CD4-positive, alpha-beta T cell treated with Interleukin-6 for 4 hours (primary cell): Measurements from ENCODE around the gene PPP1R9B.

Experiments
- DNase-seq: peaks from one replicate; pipeline ENCODE4 v3.0.0-alpha.2; 2020; ENCODE audit warnings: mixed read lengths

PPP1R9B gene

GRCh38 chr17:50171371-50172071, 21.0 kb upstream of the PPP1R9B start:
- DNase-seq, result no peak

- DNase-seq, result no peak
Measured at GRCh38 chr17:50170662-50171370, 20.3 kb upstream of the PPP1R9B start.

DNA sequence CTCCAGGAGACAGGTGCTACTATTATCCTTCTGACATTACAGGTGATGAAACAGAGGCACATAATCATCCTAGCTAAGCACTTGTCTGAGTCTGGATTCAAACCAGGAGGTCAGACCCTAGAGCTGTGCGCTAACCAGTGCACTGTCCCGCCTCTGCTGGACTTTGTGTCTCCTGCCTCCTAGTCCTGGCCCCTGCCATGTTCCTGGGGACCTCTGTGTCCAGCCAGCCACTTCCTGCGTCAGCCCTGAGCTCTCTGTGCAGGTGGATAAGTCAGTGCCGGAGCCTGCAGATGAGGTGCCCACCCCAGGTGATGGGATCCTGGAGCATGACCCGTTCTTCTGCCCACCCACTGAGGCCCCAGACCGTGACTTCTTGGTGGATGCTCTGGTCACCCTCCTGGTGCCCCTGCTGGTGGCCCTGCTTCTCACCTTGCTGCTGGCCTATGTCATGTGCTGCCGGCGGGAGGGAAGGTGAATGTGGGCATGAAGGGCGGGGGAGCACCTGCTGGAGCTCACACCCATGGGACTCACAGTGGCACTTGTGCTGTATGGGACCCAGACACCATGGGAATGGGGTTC, 19.5 kb upstream of the PPP1R9B start:
- no peak for DNase-seq

GRCh38 chr17:50169121-50169764, 18.8 kb upstream of the PPP1R9B start:
- peak; percentile 68 for DNase-seq

GRCh38 chr17:50168319-50168718, 17.8 kb upstream of the PPP1R9B start:
- no peak for DNase-seq

DNA sequence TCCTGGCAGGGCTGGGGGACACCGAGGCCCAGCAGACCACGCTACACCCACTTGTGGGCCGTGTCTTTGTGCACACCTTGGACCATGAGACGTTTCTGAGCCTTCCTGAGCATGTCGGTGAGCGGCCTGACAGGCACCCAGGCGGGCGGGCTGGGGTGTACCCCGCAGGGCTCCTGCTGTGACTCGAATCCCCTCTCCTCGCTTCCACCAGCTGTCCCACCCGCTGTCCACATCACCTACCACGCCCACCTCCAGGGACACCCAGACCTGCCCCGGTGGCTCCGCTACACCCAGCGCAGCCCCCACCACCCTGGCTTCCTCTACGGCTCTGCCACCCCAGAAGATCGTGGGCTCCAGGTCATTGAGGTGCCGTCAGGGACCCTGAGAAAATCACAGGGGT, 16.9 kb upstream of the PPP1R9B start:
- no peak for DNase-seq

GRCh38 chr17:50166518-50167181, 16.2 kb upstream of the PPP1R9B start:
- DNase-seq, result no peak

DNA sequence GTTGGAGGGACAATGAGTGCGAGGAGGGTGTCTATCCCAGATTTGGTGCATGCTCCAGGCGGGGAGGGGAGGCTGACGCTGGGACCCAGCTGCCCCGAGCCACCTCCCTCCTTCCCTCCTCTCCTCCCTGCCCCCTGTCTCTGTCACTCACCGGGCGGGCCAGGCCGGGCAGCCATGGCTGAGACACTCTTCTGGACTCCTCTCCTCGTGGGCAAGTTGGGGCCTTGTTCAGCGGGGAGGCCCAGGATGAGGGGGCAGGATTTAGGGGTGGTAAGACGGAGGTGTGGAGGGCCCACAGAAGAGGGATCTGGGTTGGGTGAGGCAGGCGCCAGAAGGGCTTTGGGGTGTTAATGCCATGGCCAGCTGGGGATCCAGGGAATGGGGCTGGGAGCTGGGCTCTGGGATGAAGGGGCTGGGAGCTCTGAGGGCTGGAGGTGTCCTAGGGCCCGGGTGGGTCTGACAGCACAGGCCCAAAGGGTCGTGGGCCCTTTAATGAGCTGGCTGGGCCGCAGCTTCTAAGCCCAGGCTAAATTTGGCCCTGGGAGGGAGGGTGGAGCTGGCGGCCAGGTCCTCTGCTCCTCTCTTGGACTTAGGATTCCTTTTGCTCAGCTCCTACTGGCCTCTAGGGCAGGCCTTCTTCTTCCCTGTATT, 15.5 kb upstream of the PPP1R9B start, which contains the start of gene SGCA:
SGCA (plus strand) TSS at position 139 of the 651 bp plus-strand sequence; CDS start at position 175, 36 bp downstream.
- DNase-seq, result no peak

DNA sequence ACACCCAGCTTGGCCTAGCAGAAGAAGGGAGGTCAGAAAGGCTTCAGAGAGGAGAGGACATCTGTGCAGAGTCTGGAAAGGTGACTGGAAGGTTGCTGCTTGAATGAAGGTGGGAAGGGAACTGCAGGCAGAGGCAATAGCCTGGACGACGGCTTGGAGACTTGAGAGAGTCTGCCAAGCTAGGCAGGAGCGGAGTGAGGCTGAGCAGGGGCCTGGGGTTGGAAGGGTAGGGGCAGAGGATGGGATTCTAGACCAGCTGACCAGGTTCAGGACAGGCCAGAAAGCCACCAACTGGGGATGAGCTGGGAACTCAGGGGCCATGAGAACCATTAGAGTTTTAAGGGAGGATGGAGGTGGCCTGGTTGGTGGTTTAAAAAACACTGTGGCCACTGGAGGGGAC, 15.0 kb upstream of the PPP1R9B start:
- no peak for DNase-seq

- DNase-seq, result no peak
Measured at GRCh38 chr17:50165066-50165465, 14.6 kb upstream of the PPP1R9B start.

DNA sequence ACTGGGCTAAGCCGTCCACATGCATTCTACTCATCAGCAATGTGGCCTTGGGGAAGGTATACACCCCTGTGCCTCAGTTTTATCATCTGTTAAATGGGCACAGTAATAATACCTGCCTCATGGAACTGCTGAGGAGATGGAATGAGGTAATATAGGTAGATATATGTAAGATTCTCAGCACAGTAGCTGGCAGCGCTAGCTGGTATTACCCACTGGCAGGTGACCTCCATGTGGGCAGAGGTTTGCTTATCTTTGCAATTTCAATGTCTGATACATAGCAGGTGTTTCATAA, 14.2 kb upstream of the PPP1R9B start:
- DNase-seq, result no peak

DNA sequence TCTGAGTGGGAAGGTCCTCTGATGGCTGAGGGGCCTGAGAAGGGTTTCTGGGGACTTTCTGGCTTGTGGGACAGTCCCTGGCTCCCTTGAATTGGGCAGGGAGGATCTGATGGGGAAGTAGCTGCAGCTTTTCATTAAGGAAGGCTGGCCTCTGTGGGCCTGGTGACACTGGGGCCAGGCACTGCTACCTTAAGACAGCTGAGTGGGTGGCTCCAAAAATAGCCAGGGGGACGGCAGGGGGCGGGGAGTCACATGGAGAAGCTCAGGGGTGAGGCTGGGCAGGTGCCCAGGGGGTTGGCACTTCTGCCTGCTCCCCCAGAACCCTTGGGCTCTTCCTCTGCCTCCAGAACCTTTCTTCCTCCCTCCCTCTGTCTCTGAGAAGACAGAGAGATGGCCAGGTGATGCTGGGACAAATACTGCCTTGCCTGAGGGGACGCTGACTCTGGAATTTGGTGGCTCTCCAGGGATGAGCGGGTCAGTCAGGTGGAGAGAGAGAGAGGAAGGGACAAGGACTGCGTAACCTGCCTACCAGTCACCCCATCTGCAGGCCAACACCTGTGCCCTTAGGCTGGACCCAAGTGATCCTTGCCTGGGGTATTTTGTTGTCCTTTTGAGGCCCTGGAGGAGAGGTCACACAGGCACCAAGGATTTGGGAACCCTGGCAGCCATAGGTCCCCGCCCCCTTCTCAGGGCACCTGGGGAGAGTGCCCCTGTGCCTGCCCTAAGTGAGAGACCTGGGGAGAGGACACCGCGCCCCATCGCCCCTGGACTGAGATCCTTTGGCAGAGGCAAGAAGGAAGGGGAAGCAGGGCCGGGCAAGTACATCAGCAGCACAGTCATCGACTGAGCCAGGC, 13.6 kb upstream of the PPP1R9B start:
- no peak for DNase-seq

GRCh38 chr17:50162466-50163254, 12.2 kb upstream of the PPP1R9B start:
- no peak for DNase-seq

- no peak for DNase-seq
Measured at GRCh38 chr17:50161911-50162288, 11.4 kb upstream of the PPP1R9B start.

- DNase-seq, result peak; percentile 95
Measured at GRCh38 chr17:50161023-50161910, 10.8 kb upstream of the PPP1R9B start.

DNA sequence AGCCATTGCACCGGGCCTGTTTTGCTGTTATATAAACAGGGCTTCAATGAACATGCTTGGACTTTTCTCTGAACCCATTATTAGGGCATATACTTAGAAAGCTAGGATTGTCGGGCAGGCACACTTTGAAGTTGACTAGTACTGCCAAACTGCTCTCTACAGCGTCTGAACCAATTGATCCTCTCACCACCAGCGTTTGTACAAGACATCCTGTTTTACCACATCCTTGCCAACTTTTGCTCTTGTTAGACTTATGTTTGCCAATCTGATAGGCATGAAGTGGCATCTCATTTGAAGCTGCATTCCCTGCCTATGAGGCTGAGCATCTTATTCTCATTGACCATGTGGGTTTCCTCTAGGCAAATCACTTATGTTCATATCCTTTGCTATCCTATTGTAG, 7.4 kb upstream of the PPP1R9B start:
- DNase-seq, result peak; percentile 41

GRCh38 chr17:50155115-50155819, 4.8 kb upstream of the PPP1R9B start:
- no peak for DNase-seq

- no peak for DNase-seq
Measured at GRCh38 chr17:50154604-50155003, 4.1 kb upstream of the PPP1R9B start.
